Left colon (tissue), 2 donors: ENCODE data around the gene PPP1CC. TPM values are rescaled to one million over a fixed set of nuclear protein-coding genes. Genes with fewer than 3 reads are reported as not detected.

ENCODE experiments used
- total RNA-seq, 2 donors: library from RNA; stranded (reverse); fragmentation: NEBNext Ultra II Directional; extraction: Animal tissue kit (Norgen Biotek cat#: 25700); gene quantifications; one replicate each; pipeline ENCODE4 v1.2.1, GENCODE V29; 2021
- donor health status: DM: no; HTN: no; CAD: no.
- donor health status: DM: yes; HTN: yes; CAD: no.

Gene PPP1CC
- total RNA-seq, 2 donors from 2014 or later: 165 to 178 TPM

Other genes with a start within 250 kb of the PPP1CC start
- gene VPS29, start 240.8 kb downstream of the PPP1CC start, total RNA-seq: 100 to 1,000 TPM in 1 of 2 donors, 10 to 100 TPM in 1; 99.0 to 114 TPM
- gene RAD9B, start 240.6 kb downstream of the PPP1CC start, total RNA-seq: under 1 TPM; 0.25 to 0.37 TPM
- 10 to 100 TPM; 30.7 to 32.4 TPM for gene PPTC7, start 159.6 kb downstream of the PPP1CC start, total RNA-seq
- gene TCTN1, start 128.8 kb downstream of the PPP1CC start, total RNA-seq: 1 to 10 TPM; 8.0 to 9.1 TPM
- 1 to 10 TPM; 1.4 to 3.0 TPM for gene HVCN1, start 53.8 kb downstream of the PPP1CC start, total RNA-seq
- gene CCDC63, start 104.1 kb upstream of the PPP1CC start, total RNA-seq: not detected
- gene MYL2, start 177.7 kb upstream of the PPP1CC start, total RNA-seq: not detected